Measurements from ENCODE around the gene GLT8D1.

- TF ChIP-seq POLR2A (IDR thresholded peaks at IDR 0.05) (no peak), CTCF (IDR thresholded peaks at IDR 0.05) (no peak)
Measured at GRCh38 chr3:52722491-52722890, 16.9 kb upstream of the GLT8D1 start.

Data from prostate gland (tissue), 2 donors.